A673 (cell line): Measurements from ENCODE around the gene MFSD11.
A peak's percentile ranks its signal among the peaks of the same experiment; 100 is the strongest.

ENCODE experiments used
- EZH2 ChIP-seq: fragments of 200-600 bp; sonication (generic); IDR thresholded peaks from 2 replicates; pipeline ENCODE4 v1.6.1; 2017; ENCODE audit warnings: borderline replicate concordance, low read depth, mild to moderate bottlenecking, mixed read lengths, antibody characterized with exemption, low read length; ENCODE audit not compliant: poor library complexity, severe bottlenecking
- TF ChIP-seq, protein P1 (sequence below): fragments of 300-800, 200-600 bp; sonication (generic); conservative IDR thresholded peaks from 2 replicates; pipeline ENCODE4 v1.5.1; 2017; ENCODE audit warnings: low read depth, mild to moderate bottlenecking, antibody characterized with exemption, low read length, moderate library complexity, mixed read lengths

- TF ChIP-seq, protein P1, sequence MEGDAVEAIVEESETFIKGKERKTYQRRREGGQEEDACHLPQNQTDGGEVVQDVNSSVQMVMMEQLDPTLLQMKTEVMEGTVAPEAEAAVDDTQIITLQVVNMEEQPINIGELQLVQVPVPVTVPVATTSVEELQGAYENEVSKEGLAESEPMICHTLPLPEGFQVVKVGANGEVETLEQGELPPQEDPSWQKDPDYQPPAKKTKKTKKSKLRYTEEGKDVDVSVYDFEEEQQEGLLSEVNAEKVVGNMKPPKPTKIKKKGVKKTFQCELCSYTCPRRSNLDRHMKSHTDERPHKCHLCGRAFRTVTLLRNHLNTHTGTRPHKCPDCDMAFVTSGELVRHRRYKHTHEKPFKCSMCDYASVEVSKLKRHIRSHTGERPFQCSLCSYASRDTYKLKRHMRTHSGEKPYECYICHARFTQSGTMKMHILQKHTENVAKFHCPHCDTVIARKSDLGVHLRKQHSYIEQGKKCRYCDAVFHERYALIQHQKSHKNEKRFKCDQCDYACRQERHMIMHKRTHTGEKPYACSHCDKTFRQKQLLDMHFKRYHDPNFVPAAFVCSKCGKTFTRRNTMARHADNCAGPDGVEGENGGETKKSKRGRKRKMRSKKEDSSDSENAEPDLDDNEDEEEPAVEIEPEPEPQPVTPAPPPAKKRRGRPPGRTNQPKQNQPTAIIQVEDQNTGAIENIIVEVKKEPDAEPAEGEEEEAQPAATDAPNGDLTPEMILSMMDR: peak; percentile 41; the same call in 1 of the 2 replicates
- no peak for TF ChIP-seq EZH2
These were observed 43.4 kb downstream of the MFSD11 start for GRCh38 chr17:76781056-76781982.
